SW 1271 (cell line): ENCODE data around the gene BRD1.

Experiments used
- DNase-seq, 2 experiments: peaks; one replicate each; lab custom pipeline; 2025; lab: John Stamatoyannopoulos, UW

Gene BRD1

GRCh38 chr22:49751318-49751965 is 76.2 kb downstream of the BRD1 start:
- DNase-seq = no peak

GRCh38 chr22:49749885-49750510 is 77.7 kb downstream of the BRD1 start:
- DNase-seq = no peak

GRCh38 chr22:49749227-49749626 is 78.4 kb downstream of the BRD1 start:
- DNase-seq = no peak

- no peak for DNase-seq
Measured at GRCh38 chr22:49748514-49748913, 79.2 kb downstream of the BRD1 start.

GRCh38 chr22:49747716-49748115 is 80.0 kb downstream of the BRD1 start:
- DNase-seq = no peak

- no peak for DNase-seq
Measured at GRCh38 chr22:49747130-49747529, 80.5 kb downstream of the BRD1 start.

- DNase-seq = no peak
Measured at GRCh38 chr22:49746065-49746464, 81.6 kb downstream of the BRD1 start.

- DNase-seq = no peak
Measured at GRCh38 chr22:49740242-49740641, 87.4 kb downstream of the BRD1 start.

- no peak for DNase-seq
Measured at GRCh38 chr22:49739138-49739537, 88.5 kb downstream of the BRD1 start.

GRCh38 chr22:49738566-49738965 is 89.1 kb downstream of the BRD1 start:
- DNase-seq = no peak

GRCh38 chr22:49738006-49738405 is 89.7 kb downstream of the BRD1 start:
- no peak for DNase-seq

- DNase-seq = no peak
Measured at GRCh38 chr22:49737101-49737551, 90.5 kb downstream of the BRD1 start.

- DNase-seq = no peak
Measured at GRCh38 chr22:49736538-49736937, 91.1 kb downstream of the BRD1 start.

- DNase-seq = no peak
Measured at GRCh38 chr22:49735901-49736421, 91.7 kb downstream of the BRD1 start.

GRCh38 chr22:49735411-49735900 is 92.2 kb downstream of the BRD1 start:
- DNase-seq = no peak

- DNase-seq = no peak
Measured at GRCh38 chr22:49734882-49735281, 92.8 kb downstream of the BRD1 start.

- DNase-seq = no peak
Measured at GRCh38 chr22:49734390-49734789, 93.3 kb downstream of the BRD1 start.

- no peak for DNase-seq
Measured at GRCh38 chr22:49733631-49734030, 94.0 kb downstream of the BRD1 start.

- no peak for DNase-seq
Measured at GRCh38 chr22:49730656-49731055, 97.0 kb downstream of the BRD1 start.

- no peak for DNase-seq
Measured at GRCh38 chr22:49728570-49729271, 99.0 kb downstream of the BRD1 start.

GRCh38 chr22:49727881-49728569 is 99.6 kb downstream of the BRD1 start:
- DNase-seq = no peak

GRCh38 chr22:49727191-49727880 is 100.3 kb downstream of the BRD1 start:
- DNase-seq = no peak
